Bronchial epithelial cell (primary cell): ENCODE results near the gene KMT5B. TPM values are rescaled to one million over a fixed set of nuclear protein-coding genes. Genes with fewer than 3 reads are reported as not detected.

Experiments
- DNase-seq: peaks from one replicate; pipeline ENCODE4 v3.0.0-alpha.2; 2010; ENCODE audit warnings: low read depth
- FAIRE-seq: peaks from 2 replicates; lab custom pipeline; 2011; peaks lifted over from hg19 to GRCh38; lab: Jason Lieb, UNC
- H3K27me3 ChIP-seq: 2 replicates; pipeline ENCODE4 v1.5.1; 2011; ENCODE audit warnings: low read length; ENCODE audit not compliant: control insufficient read depth, insufficient read depth
- H3K36me3 ChIP-seq: 2 replicates; pipeline ENCODE4 v1.5.1; 2011; ENCODE audit warnings: low read length; ENCODE audit not compliant: control insufficient read depth, insufficient read depth
- H3K4me3 ChIP-seq: 2 replicates; pipeline ENCODE4 v1.5.1; 2011; ENCODE audit warnings: mild to moderate bottlenecking, low read depth, low read length, control low read depth
- total RNA-seq: library from RNA; depleted of rRNA; stranded (reverse); fragments of >200 nt; gene quantifications from 2 replicates; pipeline ENCODE4 v1.2.1, GENCODE V29; 2014
- TF ChIP-seq, protein P1 (sequence below): IDR thresholded peaks from 2 replicates; pipeline ENCODE4 v1.5.1; 2011; ENCODE audit warnings: mild to moderate bottlenecking, moderate library complexity, low read length, control low read depth, inconsistent platforms; ENCODE audit not compliant: insufficient read depth, severe bottlenecking

KMT5B gene
- total RNA-seq, 1 donor from 2014 or later: 35.8 TPM

GRCh38 chr11:68211546-68211945, 1.6 kb downstream of the KMT5B start:
- Histone ChIP-seq H3K4me3 (peak overlapping the region; percentile 90), H3K36me3 (no peaks in the 10 kb centered on the region), H3K27me3 (peaks cover 2% of the 10 kb centered on the region)
- FAIRE-seq (no peak), DNase-seq (peak; percentile 18)
- TF ChIP-seq, protein P1, sequence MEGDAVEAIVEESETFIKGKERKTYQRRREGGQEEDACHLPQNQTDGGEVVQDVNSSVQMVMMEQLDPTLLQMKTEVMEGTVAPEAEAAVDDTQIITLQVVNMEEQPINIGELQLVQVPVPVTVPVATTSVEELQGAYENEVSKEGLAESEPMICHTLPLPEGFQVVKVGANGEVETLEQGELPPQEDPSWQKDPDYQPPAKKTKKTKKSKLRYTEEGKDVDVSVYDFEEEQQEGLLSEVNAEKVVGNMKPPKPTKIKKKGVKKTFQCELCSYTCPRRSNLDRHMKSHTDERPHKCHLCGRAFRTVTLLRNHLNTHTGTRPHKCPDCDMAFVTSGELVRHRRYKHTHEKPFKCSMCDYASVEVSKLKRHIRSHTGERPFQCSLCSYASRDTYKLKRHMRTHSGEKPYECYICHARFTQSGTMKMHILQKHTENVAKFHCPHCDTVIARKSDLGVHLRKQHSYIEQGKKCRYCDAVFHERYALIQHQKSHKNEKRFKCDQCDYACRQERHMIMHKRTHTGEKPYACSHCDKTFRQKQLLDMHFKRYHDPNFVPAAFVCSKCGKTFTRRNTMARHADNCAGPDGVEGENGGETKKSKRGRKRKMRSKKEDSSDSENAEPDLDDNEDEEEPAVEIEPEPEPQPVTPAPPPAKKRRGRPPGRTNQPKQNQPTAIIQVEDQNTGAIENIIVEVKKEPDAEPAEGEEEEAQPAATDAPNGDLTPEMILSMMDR: no peak

GRCh38 chr11:68206211-68206610, 6.9 kb downstream of the KMT5B start:
- TF ChIP-seq, protein P1: peak; percentile 76
- FAIRE-seq: no peak
- Histone ChIP-seq H3K27me3 (no peaks in the 10 kb centered on the region), H3K4me3 (no peak overlapping the region), H3K36me3 (no peaks in the 10 kb centered on the region)
- DNase-seq: peak; percentile 65

- FAIRE-seq (no peak), DNase-seq (no peak)
Observed at GRCh38 chr11:68204402-68204801, 8.7 kb downstream of the KMT5B start.

DNA sequence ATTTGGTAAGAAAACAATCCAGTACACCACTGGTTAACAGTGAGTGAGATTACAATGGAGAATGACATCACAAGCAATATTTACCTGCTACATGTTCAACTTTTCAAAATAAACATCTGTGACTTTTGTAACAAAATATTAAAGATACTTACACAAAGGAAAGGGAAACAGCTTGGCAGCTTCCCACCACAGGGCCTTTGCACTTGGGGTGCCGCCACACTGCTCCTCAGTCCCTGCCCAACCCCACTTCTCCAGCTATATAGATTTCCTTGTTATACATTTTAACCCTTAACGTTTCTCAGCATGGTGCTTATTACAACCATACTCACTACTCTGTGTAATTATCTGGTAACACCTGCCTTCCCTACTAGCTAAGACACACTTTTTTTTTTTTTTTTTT, 10.9 kb downstream of the KMT5B start:
- Histone ChIP-seq H3K27me3 (no peaks in the 10 kb centered on the region), H3K4me3 (no peak overlapping the region), H3K36me3 (peaks cover 2% of the 10 kb centered on the region)
- TF ChIP-seq, protein P1: no peak
- FAIRE-seq: no peak
- DNase-seq: no peak

More at GRCh38 chr11:68204402-68204801, 8.7 kb downstream of the KMT5B start:
- Histone ChIP-seq H3K4me3 (no peak overlapping the region), H3K27me3 (no peaks in the 10 kb centered on the region), H3K36me3 (no peaks in the 10 kb centered on the region)
- TF ChIP-seq, protein P1: no peak

GRCh38 chr11:68201492-68201891, 11.6 kb downstream of the KMT5B start:
- DNase-seq: no peak
- FAIRE-seq: no peak
- Histone ChIP-seq H3K4me3 (no peak overlapping the region), H3K36me3 (peaks cover 2% of the 10 kb centered on the region), H3K27me3 (no peaks in the 10 kb centered on the region)
- TF ChIP-seq, protein P1: no peak

DNA sequence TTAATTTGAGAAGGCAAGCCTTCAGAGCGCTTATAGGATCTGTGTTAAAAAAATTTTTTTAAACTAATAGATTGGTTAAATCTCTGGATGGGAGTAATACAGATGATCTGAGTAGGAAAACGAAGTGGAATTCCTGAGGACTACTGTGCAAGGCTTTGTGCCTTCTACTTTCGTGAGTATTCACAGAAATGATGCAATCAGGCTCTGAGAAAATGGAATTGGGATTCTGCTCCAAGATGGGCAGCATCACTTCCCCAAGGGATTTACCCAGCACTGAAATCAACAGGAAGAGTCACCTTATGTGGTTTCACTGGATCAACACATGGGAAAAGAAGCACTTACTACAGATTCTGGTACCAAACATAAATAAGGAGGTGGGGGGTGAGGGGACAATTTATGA, 12.5 kb downstream of the KMT5B start:
- FAIRE-seq (no peak), DNase-seq (peak; percentile 26)
- H3K27me3 ChIP-seq: no peaks in the 10 kb centered on the region
- TF ChIP-seq, protein P1: no peak
- H3K36me3 ChIP-seq: peaks cover 2% of the 10 kb centered on the region
- no peak overlapping the region for H3K4me3 ChIP-seq
